GM18498 (cell line): ENCODE results near the gene PATJ.
"Not testable (repeated sequence)": the region's sequence is repeated elsewhere in the genome, so short reads cannot be mapped to it uniquely, and the experiment has no call there.

Experiments used
- ATAC-seq: cut with Tn5 transposase; IDR thresholded peaks from one replicate; pipeline ENCODE4 v1.9.1; 2021; ENCODE audit warnings: mild to moderate bottlenecking, moderate library complexity; ENCODE audit not compliant: unreplicated experiment

PATJ gene

DNA sequence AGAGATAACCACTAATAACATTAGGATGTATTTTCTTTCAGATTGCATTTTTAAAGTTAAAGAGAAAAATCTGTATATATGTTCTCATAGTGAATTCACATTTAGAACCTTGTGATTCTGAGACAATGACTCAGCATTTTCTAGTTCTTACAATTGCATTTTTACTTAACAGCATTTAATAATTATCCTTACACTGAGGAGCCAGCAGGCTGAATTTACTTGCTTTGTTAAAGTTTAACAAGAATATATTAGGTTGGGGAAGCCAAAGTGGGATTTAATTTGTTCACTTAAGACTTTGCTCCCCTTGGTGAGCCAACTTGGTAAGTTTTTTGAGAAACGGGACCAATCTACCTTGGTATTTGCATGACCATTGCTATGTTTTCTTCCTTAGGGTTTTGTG, 4.5 kb downstream of the PATJ start:
- ATAC-seq = no peak

DNA sequence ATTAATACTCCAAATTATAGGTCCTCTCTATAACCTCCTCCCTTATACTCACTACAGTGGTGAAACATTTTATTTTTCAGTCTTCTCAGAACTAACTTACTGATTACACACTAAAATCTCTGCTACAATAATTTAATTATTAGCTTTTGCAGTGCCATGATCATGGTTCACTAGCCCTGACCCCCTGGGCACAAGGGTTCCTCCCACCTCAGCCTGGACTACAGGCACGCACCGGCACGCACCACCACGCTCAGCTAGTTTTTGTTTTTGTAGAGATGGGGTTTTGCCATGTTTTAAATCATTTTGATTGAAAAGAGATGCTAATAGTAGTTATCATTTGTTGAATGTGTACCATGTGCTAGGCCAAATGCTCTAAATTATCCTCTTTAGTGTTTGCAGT, 6.3 kb downstream of the PATJ start:
- ATAC-seq = no peak

DNA sequence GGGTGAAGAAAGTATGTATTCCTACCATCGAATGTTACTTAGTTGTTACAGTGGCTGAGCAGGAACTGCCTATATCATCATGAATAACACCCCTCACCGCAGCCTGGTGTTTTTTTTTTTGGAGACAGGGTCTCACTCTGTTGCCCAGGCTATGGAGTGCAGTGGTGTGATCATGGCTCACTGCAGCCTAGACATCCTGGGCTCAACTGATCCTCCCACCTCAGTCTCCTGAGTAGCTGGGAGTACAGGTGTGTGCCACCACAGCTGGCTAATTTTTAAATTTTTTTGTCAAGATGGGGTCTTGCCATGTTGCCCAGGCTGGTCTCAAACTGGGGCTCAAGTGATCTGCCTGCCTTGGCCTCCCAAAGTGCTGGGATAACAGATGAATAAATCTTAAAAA, 7.3 kb downstream of the PATJ start:
- no peak for ATAC-seq

DNA sequence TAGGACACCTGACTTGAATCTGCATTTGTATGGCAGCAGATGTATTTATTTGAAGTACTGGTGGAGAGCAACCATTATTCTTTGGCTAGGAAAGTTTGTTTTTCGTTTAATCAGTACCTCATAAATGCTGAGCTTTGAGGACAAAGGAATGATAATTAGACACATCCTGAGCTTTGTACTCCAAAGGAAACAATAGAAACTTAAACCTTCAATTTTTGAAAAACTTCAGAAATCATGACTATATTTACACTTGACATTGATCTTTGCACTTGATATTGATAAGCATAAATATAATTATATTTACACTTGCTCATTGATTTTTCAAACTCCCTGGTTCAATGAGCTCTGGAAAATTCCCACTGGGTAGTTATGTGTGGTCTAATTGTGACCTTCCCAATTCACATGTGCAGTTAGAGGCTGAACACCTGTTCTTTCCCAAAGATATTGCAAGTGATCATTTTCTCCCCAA, 10.7 kb downstream of the PATJ start:
- no peak for ATAC-seq

DNA sequence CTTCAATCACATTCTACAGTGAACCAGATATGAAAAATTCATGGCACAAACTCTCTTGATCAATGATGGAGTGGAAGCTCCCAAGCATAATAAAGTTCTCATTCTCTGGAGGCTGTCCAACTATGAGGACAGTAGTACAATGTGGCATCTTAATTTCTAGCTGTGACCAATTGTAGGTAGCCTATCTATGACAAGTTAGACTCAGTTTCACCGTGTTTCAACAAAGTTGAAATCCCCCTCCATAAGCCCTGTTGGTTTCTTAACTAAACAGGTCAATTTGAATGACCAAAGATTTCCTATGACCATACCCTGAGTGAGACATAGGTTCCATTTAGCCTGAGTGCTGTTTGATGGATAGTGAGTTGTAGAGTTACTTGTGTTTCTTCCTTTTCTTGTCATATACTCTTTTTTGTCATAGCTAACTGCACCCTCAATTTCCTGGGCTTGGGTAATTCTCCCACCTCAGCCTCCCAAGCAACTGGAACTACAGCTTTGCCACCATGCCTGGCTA, 11.8 kb downstream of the PATJ start:
- ATAC-seq = no peak

DNA sequence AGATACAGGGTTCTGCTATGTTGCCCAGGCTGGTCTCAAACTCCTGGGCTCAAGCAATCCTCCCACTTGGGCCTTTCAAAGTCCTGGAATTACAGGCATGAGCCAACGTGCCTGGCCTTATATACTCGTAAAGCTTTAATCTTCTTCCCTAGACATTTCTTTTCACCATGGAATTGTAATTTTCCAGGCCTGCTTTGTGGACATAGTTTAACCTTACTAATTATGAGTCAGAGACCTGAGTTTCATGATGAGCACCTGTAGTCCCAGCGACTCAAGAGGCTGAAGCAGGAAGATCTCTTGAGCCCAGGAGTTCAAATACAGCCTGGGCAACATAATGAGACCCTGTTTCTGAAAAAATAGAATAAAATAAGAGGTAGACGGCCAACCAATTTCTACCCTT, 12.3 kb downstream of the PATJ start:
- no peak for ATAC-seq

DNA sequence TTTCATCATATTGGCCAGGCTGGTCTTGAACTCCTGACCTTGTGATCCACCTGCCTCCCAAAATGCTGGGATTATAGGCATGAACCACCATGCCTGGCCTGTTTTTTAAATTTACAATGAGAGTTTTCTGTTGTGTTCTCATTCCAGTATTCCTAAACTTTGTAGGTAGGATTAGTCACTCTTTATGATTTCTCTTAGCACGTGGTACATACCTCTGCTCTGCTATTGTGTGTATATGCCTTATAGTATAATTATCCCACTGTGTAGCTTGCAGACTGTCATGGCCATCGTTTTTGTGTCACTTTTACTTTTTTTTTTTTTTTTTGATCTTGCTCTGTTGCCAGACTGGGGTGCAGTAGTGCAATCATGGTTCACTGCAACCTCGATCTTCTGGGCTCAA, 14.5 kb downstream of the PATJ start:
- ATAC-seq = no peak

DNA sequence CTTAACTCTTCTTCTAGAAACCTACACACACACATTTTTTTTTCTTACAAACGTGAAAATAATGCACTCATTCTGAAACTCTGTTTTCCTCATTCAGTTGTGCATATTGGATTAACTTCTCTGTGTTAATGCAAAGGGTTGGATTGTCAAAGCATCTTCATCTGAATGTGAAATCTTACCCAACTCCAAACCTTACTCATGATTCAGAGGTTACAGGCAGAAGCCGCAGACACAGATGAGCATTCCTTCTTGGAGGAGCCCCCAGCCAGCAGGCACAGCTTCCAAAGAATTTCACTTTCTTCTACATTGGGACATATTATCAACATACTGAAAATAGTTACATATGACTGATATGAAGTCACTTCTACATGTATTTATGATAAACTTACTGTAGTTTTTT, 15.7 kb downstream of the PATJ start:
- ATAC-seq = no peak

DNA sequence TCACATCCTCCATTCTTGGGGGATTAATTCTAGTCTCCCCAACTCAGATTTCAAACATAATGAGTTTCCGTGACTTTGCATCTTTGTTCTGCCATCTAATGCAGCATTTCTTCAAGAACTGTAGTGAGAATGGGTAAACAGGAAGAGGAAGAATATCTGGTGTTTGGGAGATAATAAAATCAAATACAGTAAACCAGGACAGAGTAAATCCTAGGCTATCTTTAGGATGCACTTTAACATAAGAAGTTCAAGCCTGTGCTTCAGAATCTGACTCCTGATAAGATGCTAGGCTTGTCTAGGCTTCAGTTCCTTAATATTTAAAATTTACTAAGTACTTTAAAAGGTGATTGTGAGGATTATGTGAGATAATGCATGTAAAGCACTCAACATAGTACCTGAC, 27.9 kb downstream of the PATJ start:
- ATAC-seq = no peak

DNA sequence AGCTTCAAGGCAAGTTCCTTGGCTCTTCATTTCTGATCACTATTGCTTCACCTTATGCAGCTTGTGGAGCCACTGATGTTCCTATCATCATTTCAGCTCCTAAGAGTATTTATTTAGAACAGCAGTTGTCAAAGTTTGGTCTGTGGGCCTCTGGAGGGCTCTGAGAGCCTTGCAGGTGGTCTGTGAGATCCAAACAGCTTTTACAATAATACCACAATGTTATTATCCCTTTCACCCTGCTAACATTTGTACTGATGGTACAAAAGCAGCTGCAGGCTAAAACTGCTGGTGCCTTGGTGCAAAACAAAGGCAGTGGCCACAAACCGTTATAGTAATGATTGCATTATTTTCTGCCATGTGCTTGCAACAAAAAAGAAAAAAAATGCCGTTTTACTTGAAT, 33.8 kb downstream of the PATJ start:
- ATAC-seq = no peak

DNA sequence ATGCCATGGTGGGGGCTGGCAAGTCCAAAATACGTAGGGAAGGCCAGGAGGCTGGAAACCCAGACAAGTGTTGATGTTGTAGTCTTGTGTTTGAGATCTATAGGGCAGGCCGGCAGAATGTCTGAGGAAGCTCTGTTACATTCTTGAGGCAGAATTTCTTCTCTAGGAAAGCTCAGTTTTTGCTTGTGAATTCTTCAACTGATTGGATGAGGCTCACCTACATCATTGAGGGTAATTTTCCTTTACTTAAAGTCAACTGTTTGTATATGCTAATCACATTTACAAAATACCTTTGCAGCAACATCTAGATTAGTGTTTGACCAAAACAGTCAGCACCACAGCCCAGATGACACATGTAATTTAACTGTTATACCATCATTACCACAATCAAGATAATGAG, 37.0 kb downstream of the PATJ start:
- no peak for ATAC-seq

DNA sequence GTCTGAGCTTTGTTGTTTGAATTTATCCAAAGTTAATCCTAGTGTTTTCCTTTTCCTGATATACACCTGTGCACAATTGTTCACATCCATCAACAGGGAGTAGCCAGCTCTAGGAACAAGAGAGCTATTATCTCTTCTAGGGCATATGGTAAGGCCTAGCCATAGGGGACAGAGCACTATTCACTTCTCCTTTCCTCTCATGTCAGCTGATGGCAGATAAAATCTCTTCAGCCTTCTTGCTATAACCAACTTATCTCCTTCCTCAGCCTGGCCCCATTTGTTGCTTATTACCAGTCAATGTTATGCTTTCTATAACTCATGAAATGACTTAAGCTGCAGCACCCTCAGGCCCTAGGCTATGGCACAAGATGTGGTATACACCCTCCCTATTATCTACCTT, 38.9 kb downstream of the PATJ start:
- no peak for ATAC-seq

DNA sequence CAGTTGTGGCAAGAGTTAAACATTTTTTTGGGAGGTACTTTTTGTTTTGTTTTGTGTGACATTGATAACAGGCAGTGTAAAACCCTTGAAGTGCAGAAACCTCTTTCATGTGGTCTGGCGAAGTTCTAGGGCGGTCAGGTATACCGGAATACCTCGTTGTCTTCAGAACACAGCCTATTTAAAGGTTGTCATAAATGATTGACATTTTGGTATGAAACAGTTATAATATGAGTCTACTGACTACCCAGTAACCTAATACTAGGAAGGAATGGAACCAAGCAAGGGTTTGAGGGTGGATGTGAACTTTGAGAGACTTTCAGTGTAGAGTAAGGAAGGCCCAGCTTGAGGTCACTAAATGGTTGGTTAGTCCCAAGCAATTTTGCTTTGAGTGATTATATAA, 40.5 kb downstream of the PATJ start:
- peak; percentile 83 for ATAC-seq

DNA sequence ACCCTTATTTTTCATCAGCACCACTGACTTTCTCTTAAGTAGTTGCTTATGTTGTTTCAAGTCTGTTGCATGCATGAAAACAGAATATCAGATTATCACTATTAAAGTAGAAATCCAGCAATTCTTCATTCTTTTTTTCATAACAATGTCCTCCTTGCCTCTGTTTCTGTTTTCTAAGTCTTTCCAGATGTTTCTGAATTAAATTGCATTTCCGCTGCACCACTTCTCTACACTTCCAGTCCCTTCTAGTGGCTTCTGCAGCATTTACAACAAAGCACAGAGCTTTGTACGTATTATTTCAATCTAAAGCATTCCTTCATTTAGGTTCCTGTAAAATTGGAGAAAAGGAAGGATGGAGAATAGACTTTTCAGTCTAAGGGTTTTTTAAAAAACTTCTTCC, 42.4 kb downstream of the PATJ start:
- no peak for ATAC-seq

DNA sequence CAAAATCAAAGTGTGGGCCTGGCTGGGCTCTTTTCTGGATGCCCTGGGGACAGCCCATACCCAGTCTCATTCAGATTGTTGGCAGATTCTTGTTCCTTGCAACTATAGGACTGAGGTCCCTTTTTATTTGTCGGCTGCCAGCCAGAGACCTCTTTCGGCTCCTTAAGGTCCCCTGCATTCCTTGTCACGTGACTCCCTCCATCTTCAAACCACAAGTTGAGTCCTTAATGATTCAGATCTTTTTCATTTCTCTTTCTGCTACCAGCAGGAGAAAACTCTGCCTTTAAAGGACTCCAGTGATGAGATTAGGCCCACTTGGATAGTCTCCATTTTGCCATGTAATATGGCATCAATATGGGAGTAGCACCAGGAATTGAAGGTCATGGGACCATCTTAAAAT, 48.6 kb downstream of the PATJ start:
- ATAC-seq = no peak

DNA sequence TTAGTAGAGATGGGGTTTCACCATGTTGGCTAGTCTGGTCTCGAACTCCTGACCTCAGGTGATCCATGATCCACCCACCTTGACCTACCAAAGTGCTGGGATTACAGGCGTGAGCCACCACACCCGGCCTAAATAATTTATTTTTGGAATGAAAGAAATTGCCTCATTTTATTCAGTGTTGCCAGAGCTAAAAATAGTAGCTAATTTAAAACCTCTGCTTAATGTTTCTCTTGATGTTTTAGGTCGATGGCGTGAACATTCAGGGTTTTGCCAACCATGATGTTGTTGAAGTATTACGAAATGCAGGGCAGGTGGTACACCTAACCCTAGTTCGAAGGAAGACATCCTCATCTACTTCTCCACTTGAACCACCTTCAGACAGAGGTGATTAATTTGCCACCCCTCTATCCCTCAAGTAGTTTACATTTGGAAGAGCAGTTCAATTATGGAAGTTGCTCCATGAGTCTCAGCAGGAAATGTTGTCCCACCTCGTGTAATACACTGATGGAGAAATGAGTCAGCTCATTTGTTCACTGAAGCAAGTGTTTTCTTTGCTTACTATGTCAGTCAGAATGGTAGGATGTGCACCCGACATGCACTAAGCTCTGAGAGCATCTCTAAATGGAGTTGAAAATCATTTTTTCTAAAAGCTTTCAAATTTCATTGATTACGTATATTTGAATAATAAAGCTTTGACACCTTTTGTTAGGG, 54.9 kb downstream of the PATJ start:
- ATAC-seq = no peak

DNA sequence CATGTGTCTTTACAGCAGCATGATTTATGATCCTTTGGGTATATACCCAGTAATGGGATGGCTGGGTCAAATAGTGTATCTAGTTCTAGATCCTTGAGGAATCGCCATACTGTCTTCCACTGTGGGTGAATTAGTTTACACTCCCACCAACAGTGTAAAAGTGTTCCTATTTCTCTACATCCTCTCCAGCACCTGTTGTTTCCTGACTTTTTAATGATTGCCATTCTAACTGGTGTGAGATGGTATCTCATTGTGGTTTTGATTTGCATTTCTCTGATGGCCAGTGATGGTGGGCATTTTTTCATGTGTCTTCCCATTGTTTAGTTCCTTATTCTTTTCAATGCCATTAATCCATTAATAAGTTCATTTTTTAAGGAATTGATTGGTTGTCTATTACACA, 58.8 kb downstream of the PATJ start:
- ATAC-seq = not testable (repeated sequence)

DNA sequence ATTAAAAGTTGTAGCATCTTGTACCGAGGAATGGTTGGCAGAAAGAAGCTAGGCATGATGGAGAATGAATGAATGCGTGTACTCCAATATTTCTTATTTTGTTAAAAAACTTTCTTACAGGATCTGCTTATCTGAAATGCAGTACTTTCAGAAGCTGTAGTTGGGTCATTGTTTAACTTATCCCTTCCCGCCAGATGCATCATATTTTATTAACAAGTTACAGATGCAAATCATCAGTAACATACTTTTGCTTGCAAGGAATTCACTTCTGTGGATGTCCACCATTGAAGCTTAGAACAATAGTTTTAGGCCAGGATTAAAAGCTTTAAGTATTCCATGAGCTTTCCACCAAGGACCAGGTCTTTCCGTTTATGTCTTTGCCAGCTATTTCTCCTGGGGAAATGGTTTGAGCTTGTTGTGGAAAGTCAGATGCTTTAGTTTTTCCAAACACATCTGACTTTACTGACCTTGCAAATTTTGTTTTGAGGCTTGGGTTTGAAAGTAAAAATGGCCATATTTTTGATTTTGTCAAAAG, 65.4 kb downstream of the PATJ start:
- ATAC-seq = no peak

DNA sequence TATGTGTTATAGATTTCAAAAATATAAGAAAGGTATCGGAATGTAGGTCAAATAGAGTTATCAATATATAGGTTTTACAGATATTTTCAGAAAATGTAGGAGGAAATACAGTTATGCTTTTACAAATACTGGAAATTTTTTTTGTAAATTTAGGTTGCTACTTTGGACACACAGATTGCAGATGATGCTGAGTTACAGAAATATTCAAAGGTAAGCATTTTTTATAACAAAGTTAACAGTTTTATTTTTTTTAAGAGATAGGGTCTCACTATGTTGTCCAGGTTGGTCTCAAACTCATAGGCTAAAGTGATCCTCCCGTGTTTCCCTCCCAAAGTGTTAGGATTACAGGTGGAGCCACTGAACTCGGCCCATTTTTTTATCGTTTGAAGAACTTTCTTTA, 66.0 kb downstream of the PATJ start:
- no peak for ATAC-seq

DNA sequence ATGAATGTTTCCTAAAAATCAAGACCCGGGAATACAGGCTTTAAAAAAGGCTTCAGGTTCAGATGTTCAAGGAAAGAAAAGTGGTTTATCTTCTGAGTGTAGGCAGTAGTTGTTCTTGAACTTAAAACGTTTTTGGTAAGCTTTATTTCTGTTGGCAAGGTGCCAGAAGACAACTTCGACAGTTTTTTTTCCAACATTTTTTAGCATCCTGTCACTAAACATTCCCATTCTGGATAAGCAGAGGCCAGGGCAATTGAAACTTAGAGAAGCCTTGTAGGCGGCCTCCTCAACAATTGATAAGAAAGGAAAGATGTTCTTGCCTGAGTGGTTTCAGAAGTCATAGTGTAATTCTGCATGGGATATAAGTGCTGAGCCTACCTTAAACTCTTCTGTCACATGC, 66.7 kb downstream of the PATJ start:
- ATAC-seq = no peak

DNA sequence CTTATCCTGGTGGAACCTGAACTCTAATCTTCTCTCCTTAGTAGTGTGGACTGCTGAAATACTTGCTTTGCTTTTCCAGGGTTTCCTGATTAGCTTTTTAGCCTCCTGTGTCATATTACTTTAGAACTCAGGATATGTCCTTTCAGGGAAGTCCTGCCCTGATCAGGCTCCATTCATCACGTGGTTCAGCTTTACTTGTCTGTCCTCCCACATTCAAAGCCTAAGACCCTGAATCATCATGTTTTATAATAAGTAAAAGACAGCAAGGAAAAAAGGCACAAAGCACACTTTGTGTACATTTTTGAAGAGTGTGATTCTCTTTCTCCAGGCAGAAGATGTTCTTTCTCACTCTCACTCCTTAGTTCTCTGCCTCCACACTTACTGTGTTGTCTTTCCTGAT, 70.6 kb downstream of the PATJ start:
- no peak for ATAC-seq

DNA sequence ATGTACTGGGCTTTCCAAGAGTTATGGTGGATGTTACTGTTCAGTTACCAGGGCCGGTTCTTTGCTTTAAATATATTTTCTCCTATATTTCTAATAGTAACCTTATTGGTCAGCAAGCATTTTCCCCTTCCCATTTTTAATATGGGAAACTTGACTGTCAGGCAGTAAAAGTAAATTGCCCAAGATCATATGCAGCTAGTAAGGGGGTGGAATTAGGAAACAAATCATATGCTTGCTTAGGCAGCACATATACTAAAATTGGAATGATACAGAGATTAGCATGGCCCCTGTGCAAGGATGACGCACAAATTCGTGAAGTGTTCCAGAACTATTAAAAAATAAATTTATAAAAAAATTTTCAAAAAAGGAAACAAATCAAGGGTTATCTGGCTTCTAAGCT, 73.9 kb downstream of the PATJ start:
- no peak for ATAC-seq

DNA sequence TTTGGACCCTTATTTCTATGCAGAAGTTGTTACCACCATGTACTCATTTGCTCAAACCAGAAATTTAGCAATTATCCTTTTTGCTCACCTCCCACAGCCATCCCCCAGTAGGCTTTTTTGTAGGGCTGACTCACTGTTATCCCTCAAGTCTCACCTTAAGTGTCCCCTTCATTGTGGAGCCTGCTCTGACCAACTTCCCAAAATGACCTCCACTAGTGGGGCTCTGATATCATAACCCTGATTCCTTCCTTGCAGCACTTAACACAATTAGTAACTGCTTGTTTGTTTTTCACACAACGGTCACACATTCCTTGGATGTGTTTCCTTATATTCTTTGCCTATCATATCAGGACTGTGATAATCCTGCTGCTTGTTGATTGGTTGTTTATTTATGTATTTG, 76.7 kb downstream of the PATJ start:
- ATAC-seq = no peak
